Endometrial microvascular endothelial cells (primary cell): ENCODE results near the gene UBASH3A. TPM values are rescaled to one million over a fixed set of nuclear protein-coding genes. Genes with fewer than 3 reads are reported as not detected.

Experiments used
- in situ Hi-C: cut with HindIII; loops from 2 replicates; pipeline ENCODE4 v1.10.0; 2017; ENCODE audit warnings: low sequenced_read_pairs, low pct_unique_long_range_greater_than_20kb; ENCODE audit errors: inconsistent ontology term
- total RNA-seq: library from RNA; depleted of rRNA; stranded (reverse); fragments of >200 nt; gene quantifications from one replicate; pipeline ENCODE4 v1.2.3, GENCODE V29; 2015; ENCODE audit errors: inconsistent ontology term

The UBASH3A gene
- total RNA-seq, 1 donor from 2014 or later, result not detected

GRCh38 chr21:42386034-42386591, 17.6 kb upstream of the UBASH3A start:
- in situ Hi-C loops, result no loop called here

DNA sequence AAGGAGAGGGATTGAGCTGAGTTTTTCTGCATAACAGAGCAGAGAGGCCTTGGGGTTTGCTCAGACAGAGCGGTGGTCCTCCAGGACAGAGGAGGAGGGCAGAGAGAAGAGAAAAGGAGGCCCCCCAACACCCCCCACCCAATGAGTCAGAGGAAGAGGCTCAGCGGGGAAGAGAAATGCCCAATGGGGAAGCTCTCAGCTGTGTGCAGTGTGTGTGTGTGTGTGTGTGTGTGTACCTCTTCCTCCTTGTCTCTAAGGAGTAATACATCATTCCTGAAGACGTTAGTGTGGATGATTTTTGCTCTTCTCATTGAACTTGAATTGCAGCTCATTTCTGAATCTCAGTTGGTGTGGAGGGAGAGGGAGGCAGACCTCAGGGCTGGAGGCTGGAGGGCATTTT, 16.5 kb upstream of the UBASH3A start:
- in situ Hi-C loops, result no loop called here

- in situ Hi-C loops, result no loop called here
Measured at GRCh38 chr21:42387843-42388340, 15.8 kb upstream of the UBASH3A start.

DNA sequence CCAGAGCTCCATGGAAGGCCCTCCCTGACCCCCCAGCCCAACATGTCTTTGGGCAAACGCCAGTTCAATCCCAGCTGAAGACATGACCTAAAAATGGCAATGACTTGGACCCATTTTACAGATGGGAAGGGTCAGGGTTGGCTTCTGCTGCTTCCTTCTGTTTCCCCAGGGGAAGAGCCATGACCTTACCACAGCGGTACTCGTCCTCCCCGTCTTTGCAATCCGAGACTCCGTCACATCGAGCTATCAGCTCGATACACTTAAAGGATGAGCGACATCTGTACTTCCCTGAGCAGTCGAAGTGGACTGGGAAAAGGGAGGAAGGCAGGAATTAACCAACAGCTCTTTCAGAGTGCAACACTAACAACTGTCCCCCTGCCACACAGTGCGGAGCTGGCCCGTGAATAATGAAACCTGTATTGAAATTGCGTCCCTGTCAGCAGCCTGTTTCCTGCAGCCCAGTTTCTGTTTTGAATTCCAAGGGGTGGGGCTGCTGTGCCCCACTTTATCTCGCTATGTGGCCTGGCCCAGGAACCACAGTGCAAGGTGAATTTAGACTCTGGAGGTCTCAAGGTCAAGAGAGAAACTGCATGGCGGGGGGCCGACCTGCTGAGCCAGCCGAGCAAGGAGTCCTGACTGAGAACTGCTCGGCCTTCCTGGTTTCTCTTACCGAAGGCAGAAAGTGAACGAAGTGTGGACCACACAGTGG, 14.8 kb upstream of the UBASH3A start:
- in situ Hi-C loops, result no loop called here

GRCh38 chr21:42389449-42389835, 14.3 kb upstream of the UBASH3A start:
- in situ Hi-C loops, result no loop called here

- in situ Hi-C loops, result no loop called here
Measured at GRCh38 chr21:42390193-42390592, 13.5 kb upstream of the UBASH3A start.

DNA sequence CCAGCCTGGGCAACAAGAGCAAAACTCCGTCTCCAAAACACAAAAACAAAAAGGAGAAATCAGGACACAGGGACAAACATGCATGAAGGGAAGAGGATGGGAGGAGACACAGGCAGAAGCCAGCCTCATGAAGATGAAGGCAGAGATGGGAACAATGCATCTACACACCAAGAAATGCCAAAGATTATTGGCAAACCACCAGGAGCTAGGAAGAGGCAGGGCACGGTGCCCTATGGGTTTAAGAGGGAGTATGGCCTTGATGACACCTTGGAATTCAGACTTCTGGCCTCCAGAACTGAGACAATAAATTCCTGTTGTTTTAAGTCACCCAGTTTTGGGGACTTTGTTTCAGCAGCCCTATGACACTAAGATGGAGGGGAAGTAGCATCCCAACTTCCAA, 13.0 kb upstream of the UBASH3A start:
- in situ Hi-C loops, result no loop called here

DNA sequence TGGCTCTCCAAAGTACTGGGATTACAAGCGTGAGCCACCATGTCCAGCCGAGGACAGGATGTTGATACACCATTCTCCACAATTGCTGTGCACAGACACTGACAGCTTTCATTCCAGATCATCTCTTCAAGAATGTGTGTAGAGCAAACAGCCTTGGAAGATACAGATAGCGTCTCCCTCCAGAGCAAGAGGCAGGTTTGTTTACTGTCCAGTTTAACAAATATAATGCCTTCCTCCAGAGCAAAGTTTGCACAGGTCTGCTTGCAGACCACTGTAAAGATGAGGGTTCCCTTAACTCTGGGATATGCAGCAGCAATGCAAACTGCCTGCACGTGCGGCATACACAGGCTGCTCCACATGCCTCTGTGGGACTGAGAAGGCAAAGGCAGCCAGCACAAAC, 12.4 kb upstream of the UBASH3A start:
- in situ Hi-C loops, result no loop called here

DNA sequence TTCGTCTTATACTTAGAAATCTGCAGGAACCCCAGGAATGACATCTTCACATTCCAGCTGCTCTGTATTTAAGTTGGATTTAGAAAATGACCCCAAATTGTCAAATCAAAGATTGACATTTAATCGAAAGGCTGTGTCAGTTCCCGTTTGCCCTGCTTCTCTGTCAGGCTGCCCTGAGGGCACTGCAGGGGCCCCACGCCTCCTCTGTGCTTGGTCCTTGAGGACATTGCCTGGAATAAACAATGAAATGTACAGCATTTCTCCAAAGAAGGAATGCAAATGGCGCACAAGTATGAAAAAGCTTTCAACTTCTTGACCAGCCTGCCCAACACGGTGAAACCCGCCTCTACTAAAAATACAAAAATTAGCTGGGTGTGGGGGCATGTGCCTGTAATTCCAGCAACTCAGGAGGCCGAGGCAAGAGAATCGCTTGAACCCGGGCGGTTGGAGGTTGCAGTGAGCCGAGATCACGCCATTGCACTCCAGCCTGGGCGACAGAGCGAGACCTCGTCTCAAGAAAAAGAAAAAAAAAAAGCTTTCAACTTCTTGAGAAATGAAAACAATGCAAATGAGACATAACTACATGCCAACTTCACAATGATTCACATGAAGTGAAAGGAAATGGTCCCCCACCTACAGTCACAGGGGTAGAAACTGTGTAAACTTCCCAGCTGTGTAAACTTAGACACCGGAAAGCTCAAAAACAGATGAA, 10.8 kb upstream of the UBASH3A start:
- in situ Hi-C loops, result no loop called here

- in situ Hi-C loops, result no loop called here
Measured at GRCh38 chr21:42393443-42393950, 10.2 kb upstream of the UBASH3A start.

- in situ Hi-C loops, result no loop called here
Measured at GRCh38 chr21:42395302-42395701, 8.4 kb upstream of the UBASH3A start.

GRCh38 chr21:42395905-42396651, 7.6 kb upstream of the UBASH3A start, which contains the start of gene TMPRSS3:
Gene TMPRSS3 (minus strand): TSS chr21:42396052. CDS start chr21:42395417, 635 bp downstream.
- in situ Hi-C loops, result no loop called here

DNA sequence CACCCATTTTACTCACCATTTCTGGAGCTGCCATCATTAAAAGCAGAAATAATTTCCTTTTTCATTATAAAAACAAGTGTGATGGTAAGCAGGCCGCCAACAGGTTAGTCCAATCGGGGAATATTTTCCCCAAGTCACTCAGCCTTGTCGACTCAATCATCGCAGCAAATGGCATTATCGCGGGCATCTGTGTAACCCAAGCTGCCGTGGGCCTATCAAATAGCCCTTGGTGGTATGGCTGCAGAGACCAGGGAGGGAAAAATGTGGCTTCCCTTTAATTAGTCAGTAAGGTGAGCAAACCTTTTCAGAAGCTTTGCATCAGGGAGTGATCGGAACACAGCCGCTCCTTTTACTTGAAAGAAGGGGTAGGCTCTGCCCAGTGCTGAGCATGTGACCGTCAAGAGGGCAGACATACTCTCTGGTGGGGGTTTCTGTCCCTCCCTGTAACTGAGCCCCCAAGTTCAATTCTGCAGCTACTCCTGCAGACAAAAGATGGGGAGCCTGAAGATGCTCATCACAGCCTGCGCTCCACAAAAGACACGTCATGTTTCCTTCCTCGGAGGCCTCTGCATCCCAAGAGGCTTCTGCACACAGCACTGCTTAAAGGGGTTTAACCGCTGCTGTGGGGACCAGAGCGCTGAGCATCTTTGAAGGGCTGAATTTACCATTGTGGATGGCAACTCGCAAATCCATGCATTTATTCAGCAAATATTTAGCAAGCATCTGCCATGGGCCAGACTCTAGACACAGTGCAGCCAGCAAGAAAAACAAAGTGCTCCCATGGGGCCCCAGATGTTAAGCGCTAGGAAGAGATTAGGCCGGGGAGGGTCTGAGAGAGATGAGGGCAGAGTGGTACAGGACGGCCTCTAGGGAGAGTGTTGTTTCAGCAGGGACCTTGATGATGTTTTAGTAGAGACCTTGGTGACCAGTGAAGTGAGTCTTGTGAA, 6.6 kb upstream of the UBASH3A start:
- in situ Hi-C loops, result no loop called here

- in situ Hi-C loops, result no loop called here
Measured at GRCh38 chr21:42397746-42398394, 5.8 kb upstream of the UBASH3A start.

- in situ Hi-C loops, result no loop called here
Measured at GRCh38 chr21:42398436-42399028, 5.2 kb upstream of the UBASH3A start.

GRCh38 chr21:42400525-42400924, 3.2 kb upstream of the UBASH3A start:
- in situ Hi-C loops, result no loop called here

- in situ Hi-C loops, result no loop called here
Measured at GRCh38 chr21:42401154-42401553, 2.5 kb upstream of the UBASH3A start.
